ENCODE data around the gene CDK11A. TPM values are rescaled to one million over a fixed set of nuclear protein-coding genes. Genes with fewer than 3 reads are reported as not detected.
"Not testable (repeated sequence)": the region's sequence is repeated elsewhere in the genome, so short reads cannot be mapped to it uniquely, and the experiment has no call there.

The CDK11A gene
- polyA plus RNA-seq, 1 donor (not counting 4 experiments of a cell fraction or from before 2014, with no cell fraction given) = 3.5 TPM

DNA sequence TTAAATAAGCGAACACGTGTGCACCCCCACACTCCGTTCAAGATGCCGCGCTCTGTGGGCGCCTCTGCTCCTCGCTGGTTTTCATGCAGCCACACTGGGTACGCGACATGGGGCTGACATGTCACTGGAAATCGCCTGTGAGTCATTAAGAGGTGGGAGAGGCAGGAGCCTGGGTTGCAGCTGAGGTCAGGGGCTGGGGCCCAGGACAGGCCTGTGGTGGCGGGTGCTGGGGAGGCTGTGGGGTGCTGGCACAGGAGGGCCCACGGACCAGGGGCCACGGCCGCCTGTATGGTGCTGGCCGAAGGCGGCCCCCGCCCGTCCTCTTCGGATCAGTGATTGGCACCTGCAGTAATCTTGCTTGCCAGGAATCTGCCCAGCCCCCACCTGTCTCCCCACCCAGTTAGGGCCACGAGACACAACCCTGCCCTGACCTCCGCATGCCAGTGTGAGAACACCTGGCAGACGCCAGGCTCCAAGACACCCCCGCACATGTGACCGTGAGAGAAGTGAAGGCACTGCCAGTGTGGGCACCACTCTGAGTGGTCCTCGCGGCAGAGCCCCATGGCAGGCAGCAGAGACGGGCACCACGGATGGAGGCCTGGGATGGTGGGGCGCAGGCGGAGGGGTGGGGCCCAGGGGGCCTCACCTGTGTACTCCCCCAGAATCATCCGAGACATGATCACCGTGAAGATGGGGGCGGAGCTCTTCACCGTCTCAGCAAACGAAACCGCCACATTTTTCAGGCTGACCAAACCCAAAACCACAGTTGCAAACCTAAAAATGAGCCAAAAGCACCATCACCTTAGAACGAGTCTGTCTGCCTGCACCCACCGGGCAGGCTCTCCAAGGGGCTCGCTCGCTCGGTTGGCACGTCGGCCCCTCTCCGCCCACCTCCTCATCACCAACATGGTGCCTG is 13.8 kb upstream of the CDK11A start:
- H3K4me2 ChIP-seq (ENCODE audit: control insufficient read depth, extremely low read depth, insufficient read depth, low read depth, low read length); FAIRE-seq; H3K79me2 ChIP-seq (ENCODE audit: control insufficient read depth, insufficient read depth, low read length); H3K4me1 ChIP-seq (ENCODE audit: control insufficient read depth, extremely low read depth, insufficient read depth, low read length); H3K4me3 ChIP-seq (ENCODE audit: control insufficient read depth in 2 of 3, extremely low read depth in 1 of 3, insufficient read depth in 2 of 3, low read depth in 1 of 3, low read length in 3 of 3); H3K9me1 ChIP-seq (ENCODE audit: control insufficient read depth, extremely low read depth, insufficient read depth, low read length); H3K27ac ChIP-seq (ENCODE audit: control insufficient read depth, insufficient read depth, low read length); DNase-seq (ENCODE audit: low read depth, low spot score); H3K9me3 ChIP-seq (ENCODE audit: control insufficient read depth, low read depth, low read length); H4K20me1 ChIP-seq (ENCODE audit: control insufficient read depth, extremely low read depth, insufficient read depth, low read length); H2AFZ ChIP-seq (ENCODE audit: control insufficient read depth, low read length); dilution Hi-C loops (cut with MboI; ENCODE audit: extremely low pct_ligation_motif_present, low sequenced_read_pairs); H3K9ac ChIP-seq (ENCODE audit: control insufficient read depth, extremely low read depth, insufficient read depth, low read length); H3K27me3 ChIP-seq (ENCODE audit: control insufficient read depth, extremely low read depth, insufficient read depth, low read length); H3K36me3 ChIP-seq (ENCODE audit: control insufficient read depth in 2 of 2, extremely low read depth in 1 of 2, insufficient read depth in 2 of 2, low read length in 2 of 2): not testable (repeated sequence)

DNA sequence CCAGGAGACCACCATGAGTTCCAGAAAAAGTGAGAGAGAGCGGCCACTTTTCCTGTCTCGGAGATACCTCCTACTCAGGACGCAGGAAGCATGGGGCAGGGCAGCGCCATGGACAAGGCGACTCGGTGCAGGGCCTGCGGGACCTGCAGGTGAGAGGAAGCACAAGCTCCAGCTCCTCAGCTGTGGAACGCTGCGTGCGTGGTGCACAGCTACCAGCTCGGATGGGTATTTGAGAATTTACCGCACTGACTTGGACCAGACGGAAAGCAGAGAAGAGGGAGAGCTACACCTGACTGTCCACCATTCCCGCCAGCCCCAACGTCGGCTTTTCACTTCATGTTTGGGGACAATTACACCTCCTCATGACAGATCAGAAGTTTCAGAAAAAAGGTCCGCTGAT is 8.2 kb upstream of the CDK11A start:
- no peak for TF ChIP-seq EZH2 (IDR thresholded peaks at IDR 0.05; ENCODE audit: low read length)
- TF ChIP-seq, protein P1, sequence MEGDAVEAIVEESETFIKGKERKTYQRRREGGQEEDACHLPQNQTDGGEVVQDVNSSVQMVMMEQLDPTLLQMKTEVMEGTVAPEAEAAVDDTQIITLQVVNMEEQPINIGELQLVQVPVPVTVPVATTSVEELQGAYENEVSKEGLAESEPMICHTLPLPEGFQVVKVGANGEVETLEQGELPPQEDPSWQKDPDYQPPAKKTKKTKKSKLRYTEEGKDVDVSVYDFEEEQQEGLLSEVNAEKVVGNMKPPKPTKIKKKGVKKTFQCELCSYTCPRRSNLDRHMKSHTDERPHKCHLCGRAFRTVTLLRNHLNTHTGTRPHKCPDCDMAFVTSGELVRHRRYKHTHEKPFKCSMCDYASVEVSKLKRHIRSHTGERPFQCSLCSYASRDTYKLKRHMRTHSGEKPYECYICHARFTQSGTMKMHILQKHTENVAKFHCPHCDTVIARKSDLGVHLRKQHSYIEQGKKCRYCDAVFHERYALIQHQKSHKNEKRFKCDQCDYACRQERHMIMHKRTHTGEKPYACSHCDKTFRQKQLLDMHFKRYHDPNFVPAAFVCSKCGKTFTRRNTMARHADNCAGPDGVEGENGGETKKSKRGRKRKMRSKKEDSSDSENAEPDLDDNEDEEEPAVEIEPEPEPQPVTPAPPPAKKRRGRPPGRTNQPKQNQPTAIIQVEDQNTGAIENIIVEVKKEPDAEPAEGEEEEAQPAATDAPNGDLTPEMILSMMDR (optimal IDR thresholded peaks at IDR 0.05 in 1 of 3, IDR thresholded peaks at IDR 0.05 in 1 of 3, conservative IDR thresholded peaks at IDR 0.05 in 1 of 3; ENCODE audit: extremely low read depth in 1 of 3, insufficient read depth in 2 of 3, low read length in 3 of 3) = no peak
- no peaks in the 10 kb centered on the region for H3K79me2 ChIP-seq (ENCODE audit: control insufficient read depth, insufficient read depth, low read length)
- no peak overlapping the region for H3K4me3 ChIP-seq (ENCODE audit: control insufficient read depth in 2 of 3, extremely low read depth in 1 of 3, insufficient read depth in 2 of 3, low read depth in 1 of 3, low read length in 3 of 3)
- FAIRE-seq = no peak
- peaks cover 8 to 9% of the 10 kb centered on the region in 2 experiments for H3K36me3 ChIP-seq (ENCODE audit: control insufficient read depth in 2 of 2, extremely low read depth in 1 of 2, insufficient read depth in 2 of 2, low read length in 2 of 2)
- no peaks in the 10 kb centered on the region for H3K9me3 ChIP-seq (ENCODE audit: control insufficient read depth, low read depth, low read length)
- no peak overlapping the region for H2AFZ ChIP-seq (ENCODE audit: control insufficient read depth, low read length)
- H3K9ac ChIP-seq (ENCODE audit: control insufficient read depth, extremely low read depth, insufficient read depth, low read length) = no peak overlapping the region
- no peak overlapping the region for H3K27ac ChIP-seq (ENCODE audit: control insufficient read depth, insufficient read depth, low read length)
- no peak overlapping the region for H3K4me2 ChIP-seq (ENCODE audit: control insufficient read depth, extremely low read depth, insufficient read depth, low read depth, low read length)
- dilution Hi-C loops (cut with MboI; ENCODE audit: extremely low pct_ligation_motif_present, low sequenced_read_pairs) = no loop called here
- no peaks in the 10 kb centered on the region for H4K20me1 ChIP-seq (ENCODE audit: control insufficient read depth, extremely low read depth, insufficient read depth, low read length)
- DNase-seq (ENCODE audit: low read depth, low spot score) = no peak
- no peaks in the 10 kb centered on the region for H3K27me3 ChIP-seq (ENCODE audit: control insufficient read depth, extremely low read depth, insufficient read depth, low read length)
- H3K9me1 ChIP-seq (ENCODE audit: control insufficient read depth, extremely low read depth, insufficient read depth, low read length) = no peaks in the 10 kb centered on the region
- no peaks in the 10 kb centered on the region for H3K4me1 ChIP-seq (ENCODE audit: control insufficient read depth, extremely low read depth, insufficient read depth, low read length)
